ENCODE data around the gene KCNB1. TPM values are rescaled to one million over a fixed set of nuclear protein-coding genes. Genes with fewer than 3 reads are reported as not detected.

Gene KCNB1
- total RNA-seq, 2 donors from 2014 or later, result not detected

DNA sequence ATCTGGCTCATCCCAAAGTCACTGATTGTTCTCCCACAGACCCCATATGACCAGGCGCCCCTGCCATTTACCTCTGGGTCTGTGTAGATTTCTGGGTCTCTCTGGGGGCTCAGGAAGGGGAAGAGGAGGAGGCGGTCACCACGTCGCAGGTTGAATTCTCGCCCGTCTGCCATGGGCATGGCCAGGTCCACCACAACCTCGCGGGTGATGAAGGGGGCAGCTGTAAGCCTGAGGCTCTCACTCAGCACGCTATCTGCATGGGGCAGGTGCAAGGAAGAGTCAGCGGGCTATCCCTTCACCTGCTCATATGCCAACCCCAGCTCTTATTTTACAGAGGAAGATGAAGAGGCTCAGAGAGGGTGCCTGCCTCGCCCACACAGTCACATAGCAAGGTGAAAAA is 30.5 kb upstream of the KCNB1 start:
- Mint-ChIP-seq H3K9me3 (no peaks in the 10 kb centered on the region), H3K4me1 (ENCODE audit: low read depth) (peaks cover 6% of the 10 kb centered on the region), H3K4me3 (no peak overlapping the region), H3K36me3 (ENCODE audit: insufficient read depth in 2 of 2) (no peaks in the 10 kb centered on the region), H3K27ac (no peak overlapping the region), H3K27me3 (ENCODE audit: low read depth) (peaks cover 29% of the 10 kb centered on the region)
- no peak for ATAC-seq (replicated peaks in 1 of 2)
- no peak for DNase-seq

DNA sequence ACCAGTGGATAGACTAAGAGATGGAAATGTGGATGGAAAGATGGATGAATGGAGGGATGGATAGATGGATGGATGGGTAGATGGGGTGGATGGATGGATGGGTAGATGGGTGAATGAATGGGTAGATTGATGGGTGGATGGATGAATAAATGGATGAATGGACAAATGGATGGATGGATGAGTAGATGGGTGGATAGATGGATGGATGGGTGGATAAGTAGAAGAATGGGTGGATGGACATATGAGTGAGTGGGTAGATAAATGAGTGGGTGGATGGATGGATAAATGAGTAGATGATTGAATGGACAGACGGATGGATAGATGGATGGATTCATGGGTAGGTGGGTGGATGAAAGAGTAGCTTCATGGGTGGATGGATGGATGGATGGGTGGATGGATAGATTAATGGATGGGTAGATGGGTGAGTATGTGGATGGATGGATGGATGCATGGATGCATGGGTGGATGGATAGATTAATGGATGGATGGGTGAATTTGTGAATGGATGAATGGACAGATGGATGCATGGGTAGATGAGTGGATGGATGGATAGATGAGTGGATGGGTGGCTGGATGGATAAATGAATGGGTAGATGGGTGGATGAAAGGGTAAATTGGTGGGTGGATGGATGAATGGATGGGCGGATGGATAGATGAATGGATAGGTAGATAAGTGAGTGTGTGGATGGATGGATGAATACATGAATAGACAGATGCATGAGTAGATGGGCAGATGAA is 29.5 kb upstream of the KCNB1 start:
- no peak for ATAC-seq (replicated peaks in 1 of 2)
- Mint-ChIP-seq H3K4me3 (no peak overlapping the region), H3K27ac (no peak overlapping the region), H3K36me3 (ENCODE audit: insufficient read depth in 2 of 2) (no peaks in the 10 kb centered on the region), H3K9me3 (no peaks in the 10 kb centered on the region), H3K27me3 (ENCODE audit: low read depth) (peaks cover 32% of the 10 kb centered on the region), H3K4me1 (ENCODE audit: low read depth) (peaks cover 6% of the 10 kb centered on the region)
- no peak for DNase-seq

DNA sequence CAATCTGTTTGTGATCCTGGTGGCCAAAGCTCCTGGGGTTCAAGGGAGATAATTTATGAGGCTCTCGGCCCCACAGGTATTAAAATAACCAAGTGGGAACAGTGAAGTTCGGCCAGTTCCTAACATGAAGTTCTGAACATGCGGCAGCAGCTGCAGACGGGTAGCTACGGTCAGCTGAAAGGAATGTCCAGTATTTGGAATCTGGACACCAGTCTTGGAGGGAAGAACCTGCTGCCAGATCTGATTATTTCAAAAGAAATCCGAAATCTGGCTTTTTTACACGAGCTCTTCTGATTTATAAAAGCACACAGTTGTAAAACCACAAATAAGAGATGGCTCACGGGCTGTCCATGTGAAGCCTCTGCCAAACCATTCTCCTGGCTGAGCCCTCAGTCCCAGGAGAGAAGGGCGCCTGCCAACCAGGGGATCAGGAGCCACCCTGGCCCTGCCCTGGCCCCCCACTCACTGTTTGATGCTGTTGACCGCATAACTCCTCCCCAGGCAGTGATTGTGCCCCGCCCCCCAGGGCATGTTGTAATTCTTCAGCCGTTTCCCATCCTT is 28.2 kb upstream of the KCNB1 start:
- DNase-seq, result no peak
- Mint-ChIP-seq H3K36me3 (ENCODE audit: insufficient read depth in 2 of 2) (no peaks in the 10 kb centered on the region), H3K27me3 (ENCODE audit: low read depth) (peaks cover 35% of the 10 kb centered on the region), H3K9me3 (no peaks in the 10 kb centered on the region), H3K4me1 (ENCODE audit: low read depth) (peaks cover 6% of the 10 kb centered on the region), H3K4me3 (no peak overlapping the region), H3K27ac (no peak overlapping the region)
- no peak for ATAC-seq (replicated peaks in 1 of 2)

DNA sequence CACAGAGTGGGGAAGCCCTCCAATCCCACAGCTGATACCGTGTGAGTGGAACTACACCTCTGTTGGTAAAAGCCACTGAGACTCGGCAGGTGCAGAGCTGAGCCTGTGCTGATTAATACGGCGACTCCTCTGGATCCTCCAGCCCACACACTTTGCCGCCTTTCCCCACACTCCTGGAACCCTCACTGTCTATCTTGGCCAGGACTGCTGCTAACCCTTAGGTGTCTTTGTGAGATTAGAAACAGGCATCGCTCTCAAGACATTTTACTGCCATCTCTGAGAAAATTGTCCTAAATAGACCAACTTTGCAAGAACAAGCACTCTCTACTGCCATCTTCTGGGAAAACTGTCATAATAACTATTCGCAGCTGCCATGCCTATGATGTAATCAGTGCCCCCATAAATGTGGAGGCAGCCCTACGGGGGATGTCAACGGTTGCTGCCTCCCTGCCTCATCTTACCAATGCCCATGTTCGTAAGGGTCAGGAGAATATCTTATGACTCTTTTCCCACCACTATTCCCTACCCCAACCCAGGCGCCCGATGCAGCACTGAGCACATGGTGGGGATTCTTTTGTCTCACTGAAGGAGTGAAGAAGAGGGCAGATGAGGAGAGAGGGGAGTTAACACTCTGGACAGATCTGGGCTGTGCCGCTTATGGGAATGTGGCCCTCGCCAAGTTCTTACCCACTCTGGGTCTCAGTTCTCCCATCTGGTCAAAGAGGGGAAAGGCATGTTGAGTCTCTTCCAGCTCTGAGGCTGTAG is 26.1 kb upstream of the KCNB1 start:
- H3K27me3 Mint-ChIP-seq (ENCODE audit: low read depth), result peaks cover 37% of the 10 kb centered on the region
- peak in 1 of 2 donors; percentile 5 for DNase-seq

DNA sequence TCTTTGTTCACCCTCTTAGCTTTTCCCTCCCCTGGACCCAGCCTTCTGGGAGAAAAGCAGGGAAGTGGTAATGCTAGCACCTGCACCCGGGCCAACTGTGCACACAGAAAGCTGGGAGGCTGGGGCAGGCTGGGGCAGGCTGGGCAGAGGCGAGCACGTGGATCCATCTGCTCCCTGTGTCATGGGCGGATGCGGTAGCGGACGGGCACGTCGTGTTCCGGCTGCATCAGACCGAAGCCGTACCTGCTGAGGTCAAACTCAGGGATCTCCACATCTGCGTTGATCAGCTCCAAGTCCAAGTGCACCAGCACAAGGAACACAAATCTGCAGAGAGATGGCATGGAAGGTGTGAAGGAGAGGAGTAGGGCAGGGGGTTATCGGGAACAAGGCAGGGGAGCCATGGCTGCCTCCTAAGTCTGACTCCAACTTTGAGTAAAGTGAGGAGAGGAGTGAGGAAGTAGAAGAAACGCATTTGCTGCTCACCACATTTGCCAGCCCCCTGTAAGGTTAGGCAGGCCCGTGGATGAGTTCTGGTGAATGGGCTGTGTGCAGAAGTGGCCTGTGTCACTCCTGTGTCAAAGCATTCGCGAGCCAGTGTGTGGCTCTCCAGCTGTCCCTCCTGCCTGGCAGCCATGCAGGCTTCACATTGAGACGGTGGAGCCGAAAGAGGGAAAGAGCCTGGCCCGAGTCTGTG is 25.4 kb upstream of the KCNB1 start:
- H3K27ac Mint-ChIP-seq, result no peak overlapping the region
- no peaks in the 10 kb centered on the region for H3K36me3 Mint-ChIP-seq (ENCODE audit: insufficient read depth in 2 of 2)
- peaks cover 6% of the 10 kb centered on the region for H3K4me1 Mint-ChIP-seq (ENCODE audit: low read depth)
- DNase-seq (no peak), ATAC-seq (replicated peaks in 1 of 2) (peak in 1 of 2 donors; percentile 7)
- no peaks in the 10 kb centered on the region for H3K9me3 Mint-ChIP-seq
- peaks cover 41% of the 10 kb centered on the region for H3K27me3 Mint-ChIP-seq (ENCODE audit: low read depth)
- no peak overlapping the region for H3K4me3 Mint-ChIP-seq

More for the DNA sequence above, 26.1 kb upstream of the KCNB1 start:
- no peaks in the 10 kb centered on the region for H3K36me3 Mint-ChIP-seq (ENCODE audit: insufficient read depth in 2 of 2)
- peak in 1 of 2 donors; percentile 36 for ATAC-seq (replicated peaks in 1 of 2)
- no peak overlapping the region for H3K27ac Mint-ChIP-seq
- no peaks in the 10 kb centered on the region for H3K9me3 Mint-ChIP-seq
- H3K4me3 Mint-ChIP-seq, result no peak overlapping the region
- H3K4me1 Mint-ChIP-seq (ENCODE audit: low read depth), result peaks cover 6% of the 10 kb centered on the region

DNA sequence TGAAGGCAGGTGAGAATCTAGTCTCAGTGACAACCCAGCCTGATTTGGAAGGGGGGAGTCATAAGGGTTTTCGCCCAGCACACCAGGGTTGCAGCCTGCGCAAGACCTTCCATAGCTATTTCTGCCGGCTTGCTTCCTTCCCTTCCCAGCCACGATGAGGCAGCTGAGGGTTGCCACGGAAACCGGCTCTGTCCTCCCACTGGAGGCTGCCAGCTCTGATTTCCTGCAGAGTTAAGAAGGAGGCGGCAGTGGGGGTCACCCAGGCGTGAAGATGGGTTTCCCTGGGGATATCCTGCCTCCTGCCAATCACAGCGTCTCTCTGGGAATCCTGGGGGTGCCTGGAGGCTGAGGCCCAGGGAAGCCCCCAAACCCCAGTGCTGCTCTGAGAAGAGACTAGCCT is 23.1 kb upstream of the KCNB1 start:
- Mint-ChIP-seq H3K27me3 (ENCODE audit: low read depth) (peaks cover 33% of the 10 kb centered on the region), H3K9me3 (no peaks in the 10 kb centered on the region)

DNA sequence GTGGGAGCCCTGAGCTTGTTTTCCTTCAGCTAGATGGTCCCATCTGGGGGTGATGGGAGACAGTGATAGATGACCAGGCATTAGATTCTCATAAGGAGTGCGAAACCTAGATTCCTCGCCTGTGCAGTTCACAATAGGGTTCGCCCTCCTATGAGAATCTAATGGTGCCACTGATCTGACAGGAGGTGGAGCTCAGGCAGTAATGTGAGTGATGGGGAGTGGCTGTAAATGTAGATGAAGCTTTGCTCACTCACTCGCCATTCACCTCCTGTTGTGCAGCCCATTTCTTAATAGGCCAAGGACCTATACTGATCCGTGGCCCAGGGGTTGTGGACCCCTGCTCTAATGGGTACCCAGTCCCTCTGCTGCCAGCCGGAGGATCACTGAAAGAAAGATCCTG is 20.7 kb upstream of the KCNB1 start:
- peaks cover 0 to under 1% of the 10 kb centered on the region in 2 donors for H3K9me3 Mint-ChIP-seq
- no peak overlapping the region for H3K27ac Mint-ChIP-seq
- no peaks in the 10 kb centered on the region for H3K36me3 Mint-ChIP-seq (ENCODE audit: insufficient read depth in 2 of 2)
- DNase-seq (no peak), ATAC-seq (replicated peaks in 1 of 2) (no peak)
- no peaks in the 10 kb centered on the region for H3K4me1 Mint-ChIP-seq (ENCODE audit: low read depth)
- H3K27me3 Mint-ChIP-seq (ENCODE audit: low read depth), result peaks cover 29% of the 10 kb centered on the region
- no peak overlapping the region for H3K4me3 Mint-ChIP-seq

More for the DNA sequence above, 23.1 kb upstream of the KCNB1 start:
- DNase-seq (no peak), ATAC-seq (replicated peaks in 1 of 2) (no peak)
- H3K27ac Mint-ChIP-seq, result no peak overlapping the region
- H3K36me3 Mint-ChIP-seq (ENCODE audit: insufficient read depth in 2 of 2), result no peaks in the 10 kb centered on the region
- H3K4me3 Mint-ChIP-seq, result no peak overlapping the region
- H3K4me1 Mint-ChIP-seq (ENCODE audit: low read depth), result peaks cover 6% of the 10 kb centered on the region

DNA sequence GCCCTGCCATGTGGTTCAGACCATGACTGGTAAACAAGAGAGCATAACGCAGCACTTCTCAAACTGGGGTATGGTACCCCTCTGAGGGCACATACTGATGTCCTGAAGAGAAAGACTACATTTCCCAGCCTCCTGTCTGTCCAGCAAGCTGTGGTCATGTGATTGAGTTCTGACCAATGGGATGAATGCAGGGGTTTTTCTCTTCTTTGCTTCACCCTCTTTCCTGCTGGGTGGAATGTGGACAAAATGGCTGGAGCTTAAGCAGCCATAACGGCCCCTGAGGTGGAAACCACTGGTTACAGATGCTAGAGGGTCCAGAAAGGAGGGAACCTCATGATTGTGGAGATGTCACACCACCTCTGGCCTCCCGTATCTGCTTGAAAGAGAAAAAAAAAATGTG is 19.4 kb upstream of the KCNB1 start:
- H3K27me3 Mint-ChIP-seq (ENCODE audit: low read depth), result peaks cover 29% of the 10 kb centered on the region
- H3K4me3 Mint-ChIP-seq, result no peak overlapping the region
- H3K4me1 Mint-ChIP-seq (ENCODE audit: low read depth), result no peaks in the 10 kb centered on the region
- ATAC-seq (replicated peaks in 1 of 2) (no peak), DNase-seq (no peak)
- no peak overlapping the region for H3K27ac Mint-ChIP-seq
- no peaks in the 10 kb centered on the region for H3K36me3 Mint-ChIP-seq (ENCODE audit: insufficient read depth in 2 of 2)
- peaks cover 0 to 2% of the 10 kb centered on the region in 2 donors for H3K9me3 Mint-ChIP-seq

DNA sequence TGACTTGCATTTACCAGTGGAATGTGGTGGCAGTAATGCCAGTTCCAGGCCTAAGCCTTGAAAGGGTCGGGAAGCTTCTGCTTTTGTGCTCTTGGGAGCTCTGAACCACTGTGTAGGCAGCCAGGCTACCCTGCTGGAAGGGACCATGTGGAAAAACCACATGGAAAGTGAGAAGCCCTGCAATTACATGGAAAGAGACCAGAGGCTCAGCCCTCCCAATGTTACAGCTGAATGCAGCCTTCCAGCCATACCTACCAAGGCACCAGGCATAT is 14.9 kb upstream of the KCNB1 start:
- H3K27me3 Mint-ChIP-seq (ENCODE audit: low read depth), result peaks cover 39% of the 10 kb centered on the region
- no peak for DNase-seq
- H3K27ac Mint-ChIP-seq, result no peak overlapping the region
- no peak for ATAC-seq (replicated peaks in 1 of 2)
- no peaks in the 10 kb centered on the region for H3K36me3 Mint-ChIP-seq (ENCODE audit: insufficient read depth in 2 of 2)
- H3K9me3 Mint-ChIP-seq, result peaks cover 0 to 2% of the 10 kb centered on the region in 2 donors
- no peak overlapping the region for H3K4me3 Mint-ChIP-seq
- no peaks in the 10 kb centered on the region for H3K4me1 Mint-ChIP-seq (ENCODE audit: low read depth)

DNA sequence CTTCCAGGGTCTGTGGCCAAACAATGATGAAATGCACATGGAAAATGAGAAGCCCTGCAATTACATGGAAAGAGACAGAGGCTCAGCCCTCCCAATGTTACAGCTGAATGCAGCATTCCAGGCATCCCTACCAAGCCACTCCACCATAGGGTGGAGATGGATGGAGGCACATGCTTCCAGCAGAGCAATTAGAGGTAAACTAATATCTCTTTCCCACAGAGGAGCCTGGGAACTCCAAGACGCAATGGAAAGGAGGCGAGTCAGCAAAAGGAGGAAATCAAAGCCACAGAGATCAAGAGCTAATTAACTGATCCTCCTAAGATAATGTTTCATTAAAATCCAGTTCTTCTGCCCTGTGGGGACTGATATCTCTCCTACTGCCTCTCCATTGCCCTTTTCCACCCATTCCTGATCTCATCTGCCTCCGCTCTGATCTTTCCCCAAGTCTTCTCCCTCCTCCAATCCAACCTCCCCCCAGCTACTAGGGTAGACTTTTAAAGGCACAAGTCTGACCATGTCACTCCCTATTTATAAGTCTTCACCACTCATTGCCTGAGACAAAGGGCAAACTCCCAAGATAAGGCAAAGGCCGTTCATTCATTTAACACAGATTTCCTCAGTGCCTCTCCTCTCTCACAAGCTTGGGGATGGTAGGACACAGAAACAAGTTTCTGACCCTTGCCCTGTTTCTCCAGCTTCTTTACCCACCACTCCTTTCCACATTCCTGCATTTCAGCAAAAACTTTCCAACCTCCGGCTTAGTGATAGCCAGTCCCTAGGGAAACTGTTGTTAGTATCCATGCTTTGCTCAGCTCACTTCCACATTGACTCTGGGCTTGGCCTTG is 14.3 kb upstream of the KCNB1 start:
- Mint-ChIP-seq H3K9me3 (peaks cover 2 to 4% of the 10 kb centered on the region in 2 donors), H3K36me3 (ENCODE audit: insufficient read depth in 2 of 2) (no peaks in the 10 kb centered on the region), H3K27me3 (ENCODE audit: low read depth) (peaks cover 44% of the 10 kb centered on the region), H3K4me1 (ENCODE audit: low read depth) (no peaks in the 10 kb centered on the region), H3K27ac (no peak overlapping the region), H3K4me3 (no peak overlapping the region)
- ATAC-seq (replicated peaks in 1 of 2) (no peak), DNase-seq (no peak)

DNA sequence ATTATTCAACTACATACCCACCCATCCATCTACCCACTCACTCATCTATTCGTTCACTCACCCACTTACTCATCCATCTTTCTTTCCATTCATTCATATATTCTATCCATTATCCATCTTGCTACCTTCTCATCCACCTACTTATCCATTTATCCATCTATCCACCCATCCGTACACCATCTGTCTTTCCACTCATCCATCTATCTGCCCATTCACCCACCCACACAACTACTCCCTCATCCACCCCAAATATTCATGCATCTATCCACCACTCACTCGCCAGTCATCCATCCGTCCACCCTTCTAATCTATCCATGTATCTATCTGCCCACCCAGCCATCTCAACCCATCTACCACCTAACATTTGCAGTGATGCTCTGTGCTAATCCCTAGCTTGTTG is 13.6 kb upstream of the KCNB1 start:
- no peaks in the 10 kb centered on the region for H3K4me1 Mint-ChIP-seq (ENCODE audit: low read depth)
- ATAC-seq (replicated peaks in 1 of 2) (no peak), DNase-seq (no peak)
- H3K4me3 Mint-ChIP-seq, result no peak overlapping the region
- no peaks in the 10 kb centered on the region for H3K36me3 Mint-ChIP-seq (ENCODE audit: insufficient read depth in 2 of 2)
- H3K9me3 Mint-ChIP-seq, result peaks cover 2 to 5% of the 10 kb centered on the region in 2 donors
- peaks cover 51% of the 10 kb centered on the region for H3K27me3 Mint-ChIP-seq (ENCODE audit: low read depth)
- no peak overlapping the region for H3K27ac Mint-ChIP-seq

DNA sequence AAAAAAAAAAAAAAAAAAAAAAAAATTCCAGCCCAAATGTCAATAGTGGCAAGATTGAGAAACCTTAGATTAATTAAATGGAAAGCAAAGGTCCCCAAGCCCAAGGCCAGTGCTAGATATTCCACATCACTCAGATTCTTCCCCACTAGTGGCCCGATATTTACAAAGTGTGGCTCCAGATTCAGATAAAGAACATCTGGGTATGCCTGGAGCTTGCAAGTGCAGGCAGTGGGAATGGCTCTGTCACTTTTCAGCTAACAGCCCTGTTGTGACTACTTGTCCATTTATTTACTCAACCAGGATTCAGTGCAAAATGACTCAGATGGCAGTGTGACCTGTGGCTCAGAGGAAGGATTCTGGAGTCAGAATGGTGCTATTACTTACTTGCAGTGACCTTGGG is 8.2 kb upstream of the KCNB1 start:
- DNase-seq (no peak), ATAC-seq (replicated peaks in 1 of 2) (no peak)
- peaks cover 4 to 5% of the 10 kb centered on the region in 2 donors for H3K9me3 Mint-ChIP-seq
- peaks cover 0 to 2% of the 10 kb centered on the region in 2 donors for H3K36me3 Mint-ChIP-seq (ENCODE audit: insufficient read depth in 2 of 2)
- H3K4me1 Mint-ChIP-seq (ENCODE audit: low read depth), result no peaks in the 10 kb centered on the region
- H3K27ac Mint-ChIP-seq, result no peak overlapping the region
- peaks cover 56% of the 10 kb centered on the region for H3K27me3 Mint-ChIP-seq (ENCODE audit: low read depth)
- no peak overlapping the region for H3K4me3 Mint-ChIP-seq
